A549 (cell line): ENCODE results near the gene TRIM65. TPM values are rescaled to one million over a fixed set of nuclear protein-coding genes. Genes with fewer than 3 reads are reported as not detected.

Experiments
- ATAC-seq, 2 experiments: fragments of 200-7000 bp in 1 of 2; fragments of >200 bp in 1 of 2; cut with Nextera tagmentation in 1 of 2; cut with Tn5 transposase in 1 of 2; 3 replicates each; pipeline versions ENCODE4 v1.8.0 to v1.9.1; 2018 to 2020; ENCODE audit warnings: mild to moderate bottlenecking in 1 of 2, moderate library complexity in 1 of 2
- CTCF ChIA-PET: fragments of 300-600 bp; sonication (Branson Sonifier 250); formaldehyde crosslinking; extraction: SDS; loops from one replicate; lab custom pipeline; 2021; ENCODE audit warnings: antibody characterized with exemption, inconsistent platforms; lab: Yijun Ruan, JAX
- POLR2A ChIA-PET: fragments of 350-600 bp; formaldehyde crosslinking; extraction: SDS; loops from one replicate; lab custom pipeline; 2021; ENCODE audit warnings: antibody characterized with exemption, inconsistent platforms; lab: Yijun Ruan, JAX
- DNase-seq, 2 experiments: peaks; one replicate each; pipeline versions ENCODE4 v3.0.0 to v3.0.0-alpha.2; 2011 to 2016; ENCODE audit warnings: low read depth in 1 of 2, low spot score in 1 of 2
- FAIRE-seq: peaks from 2 replicates; lab custom pipeline; 2011; peaks lifted over from hg19 to GRCh38; lab: Jason Lieb, UNC
- H3K27ac ChIP-seq, 2 experiments: fragments of >200 bp; sonication (Bioruptor Twin); formaldehyde crosslinking; 3 replicates each; pipeline ENCODE4 v1.5.1; 2016 to 2017
- H3K4me1 ChIP-seq: fragments of >200 bp; sonication (Bioruptor Twin); formaldehyde crosslinking; 3 replicates; pipeline ENCODE4 v1.6.1; 2016
- H3K4me2 ChIP-seq: fragments of >200 bp; sonication (Bioruptor Twin); formaldehyde crosslinking; 3 replicates; pipeline ENCODE4 v1.6.1; 2016
- H3K4me3 ChIP-seq: fragments of >200 bp; sonication (Bioruptor Twin); formaldehyde crosslinking; 3 replicates; pipeline ENCODE4 v1.5.1; 2016
- H3K9me3 ChIP-seq: fragments of >200 bp; sonication (Bioruptor Twin); formaldehyde crosslinking; 3 replicates; pipeline ENCODE4 v1.6.1; 2016
- CBX2 ChIP-seq: fragments of 200-600 bp; sonication (generic); IDR thresholded peaks from 2 replicates; pipeline ENCODE4 v1.6.1; 2016; ENCODE audit warnings: low read depth, mild to moderate bottlenecking, borderline replicate concordance
- CBX8 ChIP-seq: fragments of 200-600 bp; sonication (generic); IDR thresholded peaks from 2 replicates; pipeline ENCODE4 v1.6.1; 2016
- CEBPB ChIP-seq, 2 experiments: fragments of >200 bp in 1 of 2; sonication (Bioruptor Twin) in 1 of 2; formaldehyde crosslinking in 1 of 2; IDR thresholded peaks; 2 replicates each; pipeline ENCODE4 v1.6.1; 2012 to 2016
- EHF ChIP-seq: fragments of 250-450 bp; sonication (Bioruptor Pico); IDR thresholded peaks from 2 replicates; pipeline ENCODE4 v1.5.0; 2020; ENCODE audit warnings: mild to moderate bottlenecking
- ESRRA ChIP-seq: fragments of 150-350 bp; IDR thresholded peaks from 2 replicates; pipeline ENCODE4 v1.6.1; 2014; ENCODE audit warnings: mild to moderate bottlenecking, low read length, borderline replicate concordance
- GATA3 ChIP-seq: IDR thresholded peaks from 2 replicates; pipeline ENCODE4 v1.6.1; 2012; ENCODE audit warnings: borderline replicate concordance
- HDAC2 ChIP-seq: fragments of 200-600 bp; sonication (generic); IDR thresholded peaks from 2 replicates; pipeline ENCODE4 v1.6.1; 2016
- HEYL ChIP-seq: fragments of 250-450 bp; sonication (Bioruptor Pico); IDR thresholded peaks from 2 replicates; pipeline ENCODE4 v1.8.0; 2021; ENCODE audit warnings: mild to moderate bottlenecking, moderate library complexity
- HOXA7 ChIP-seq: fragments of 250-450 bp; sonication (Bioruptor Pico); IDR thresholded peaks from 2 replicates; pipeline ENCODE4 v1.5.0; 2020; ENCODE audit warnings: mild to moderate bottlenecking, moderate library complexity
- HOXB13 ChIP-seq: fragments of 250-450 bp; sonication (Bioruptor Pico); IDR thresholded peaks from 2 replicates; pipeline ENCODE4 v1.5.0; 2020; ENCODE audit warnings: low read depth, mild to moderate bottlenecking, moderate library complexity
- HOXB5 ChIP-seq: fragments of 250-450 bp; sonication (Bioruptor Pico); IDR thresholded peaks from 2 replicates; pipeline ENCODE4 v1.5.0; 2020; ENCODE audit warnings: mild to moderate bottlenecking, moderate library complexity
- JUN ChIP-seq, 2 experiments: fragments of >200 bp; sonication (Bioruptor Twin); formaldehyde crosslinking; IDR thresholded peaks; 2 replicates in 1 of 2; 3 replicates in 1 of 2; pipeline ENCODE4 v1.6.1; 2016 to 2017
- KDM1A ChIP-seq: fragments of 200-600 bp; sonication (generic); IDR thresholded peaks from 2 replicates; pipeline ENCODE4 v1.6.1; 2016; ENCODE audit warnings: low read depth, mild to moderate bottlenecking
- KDM5A ChIP-seq: fragments of 200-600 bp; sonication (generic); IDR thresholded peaks from 2 replicates; pipeline ENCODE4 v1.6.1; 2016; ENCODE audit warnings: antibody characterized with exemption, mild to moderate bottlenecking
- MAFK ChIP-seq: fragments of 450-650 bp; IDR thresholded peaks from 2 replicates; pipeline ENCODE4 v1.6.1; 2014; ENCODE audit not compliant: partially characterized antibody
- MAZ ChIP-seq: fragments of 150-350 bp; IDR thresholded peaks from 2 replicates; pipeline ENCODE4 v1.6.1; 2014; ENCODE audit warnings: antibody characterized with exemption, low read depth, low read length, borderline replicate concordance
- NFE2L2 ChIP-seq: fragments of 150-350 bp; conservative IDR thresholded peaks from 2 replicates; pipeline ENCODE4 v1.6.1; 2014; ENCODE audit warnings: low read length
- NPAS2 ChIP-seq: fragments of 250-450 bp; sonication (Bioruptor Pico); IDR thresholded peaks from 2 replicates; pipeline ENCODE4 v1.8.0; 2022; ENCODE audit warnings: mild to moderate bottlenecking, moderate library complexity, borderline replicate concordance
- NR3C1 ChIP-seq: fragments of >200 bp; sonication (Bioruptor Twin); formaldehyde crosslinking; IDR thresholded peaks from 3 replicates; pipeline ENCODE4 v1.6.1; 2017
- PHF8 ChIP-seq: fragments of 200-600 bp; sonication (generic); IDR thresholded peaks from 2 replicates; pipeline ENCODE4 v1.6.1; 2016; ENCODE audit warnings: low read depth, mild to moderate bottlenecking, antibody characterized with exemption, moderate library complexity, borderline replicate concordance
- POLR2A ChIP-seq: IDR thresholded peaks from 2 replicates; pipeline ENCODE4 v1.6.1; 2012; ENCODE audit warnings: mild to moderate bottlenecking, low read length
- POLR2AphosphoS2 ChIP-seq: conservative IDR thresholded peaks from 2 replicates; pipeline ENCODE4 v1.6.1; 2012; ENCODE audit warnings: low read length, improper control_type of control experiment, inconsistent platforms
- RCOR1 ChIP-seq: fragments of 150-350 bp; IDR thresholded peaks from 2 replicates; pipeline ENCODE4 v1.6.1; 2014; ENCODE audit warnings: antibody characterized with exemption, low read length, low read depth
- RFX5 ChIP-seq: fragments of 450-650 bp; IDR thresholded peaks from 2 replicates; pipeline ENCODE4 v1.7.1; 2014; ENCODE audit warnings: antibody characterized with exemption, mild to moderate bottlenecking, moderate library complexity
- RNF2 ChIP-seq: fragments of 200-600 bp; sonication (generic); IDR thresholded peaks from 2 replicates; pipeline ENCODE4 v1.6.1; 2016; ENCODE audit warnings: low read depth, mild to moderate bottlenecking, antibody characterized with exemption, moderate library complexity, borderline replicate concordance
- SMC3 ChIP-seq: fragments of >200 bp; sonication (Bioruptor Twin); formaldehyde crosslinking; IDR thresholded peaks from 3 replicates; pipeline ENCODE4 v1.6.1; 2018; ENCODE audit warnings: inconsistent platforms
- SREBF2 ChIP-seq: fragments of 450-650 bp; IDR thresholded peaks from 2 replicates; pipeline ENCODE4 v1.6.1; 2014; ENCODE audit warnings: mild to moderate bottlenecking, moderate library complexity
- TFCP2L1 ChIP-seq: fragments of 250-450 bp; sonication (Bioruptor Pico); IDR thresholded peaks from 2 replicates; pipeline ENCODE4 v1.5.0; 2021; ENCODE audit warnings: mild to moderate bottlenecking
- ZFP36 ChIP-seq: fragments of 450-650 bp; IDR thresholded peaks from 2 replicates; pipeline ENCODE4 v1.6.1; 2014; ENCODE audit warnings: borderline replicate concordance; ENCODE audit not compliant: partially characterized antibody
- ZNF302 ChIP-seq: fragments of 250-450 bp; sonication (Bioruptor Pico); IDR thresholded peaks from 2 replicates; pipeline ENCODE4 v1.9.0; 2021; ENCODE audit warnings: inconsistent platforms, mild to moderate bottlenecking, moderate library complexity
- ZSCAN20 ChIP-seq: fragments of 250-450 bp; sonication (Bioruptor Pico); IDR thresholded peaks from 2 replicates; pipeline ENCODE4 v1.8.0; 2022; ENCODE audit warnings: mild to moderate bottlenecking, moderate library complexity
- WGBS: methylation state at CpG from one replicate; pipeline ENCODE4 v1.1.6; 2017; ENCODE audit errors: missing lambda C conversion rate; 5-methylcytosine and 5-hydroxymethylcytosine counted together
- polyA plus RNA-seq, 4 experiments: library from polyadenylated mRNA; depleted of rRNA in 3 of 4; stranded (reverse); fragments of >200 nt; fragmentation: RNase III in 1 of 4; extraction: RNeasy Plus Mini Kit Qiagen cat#74134 plus additional on column Dnase treatment in 1 of 4; gene quantifications; 2 replicates in 3 of 4; 3 replicates in 1 of 4; pipeline ENCODE4 v1.2.3, GENCODE V29; 2011 to 2017
- TF ChIP-seq, protein P1 (sequence below): IDR thresholded peaks from 2 replicates; pipeline ENCODE4 v1.6.1; 2012; ENCODE audit warnings: low read depth, borderline replicate concordance
- TF ChIP-seq, protein P2 (sequence below): fragments of 450-650 bp; IDR thresholded peaks from 2 replicates; pipeline ENCODE4 v1.6.1; 2014; ENCODE audit warnings: antibody characterized with exemption
- TF ChIP-seq, protein P3 (sequence below): fragments of 200-600 bp; sonication (generic); IDR thresholded peaks from 2 replicates; pipeline ENCODE4 v1.6.1; 2016; ENCODE audit warnings: antibody characterized with exemption, mild to moderate bottlenecking, moderate library complexity
- TF ChIP-seq, protein P4 (sequence below): IDR thresholded peaks from 2 replicates; pipeline ENCODE4 v1.6.1; 2012
- TF ChIP-seq, protein P5 (sequence below): fragments of 250-450 bp; sonication (Bioruptor Pico); IDR thresholded peaks from 2 replicates; pipeline ENCODE4 v1.5.0; 2020; ENCODE audit warnings: low read depth, mild to moderate bottlenecking, moderate library complexity

TRIM65 gene
- polyA plus RNA-seq, 2 of the 4 experiments (the other 2 are of a cell fraction) = 13.5 to 30.2 TPM

DNA sequence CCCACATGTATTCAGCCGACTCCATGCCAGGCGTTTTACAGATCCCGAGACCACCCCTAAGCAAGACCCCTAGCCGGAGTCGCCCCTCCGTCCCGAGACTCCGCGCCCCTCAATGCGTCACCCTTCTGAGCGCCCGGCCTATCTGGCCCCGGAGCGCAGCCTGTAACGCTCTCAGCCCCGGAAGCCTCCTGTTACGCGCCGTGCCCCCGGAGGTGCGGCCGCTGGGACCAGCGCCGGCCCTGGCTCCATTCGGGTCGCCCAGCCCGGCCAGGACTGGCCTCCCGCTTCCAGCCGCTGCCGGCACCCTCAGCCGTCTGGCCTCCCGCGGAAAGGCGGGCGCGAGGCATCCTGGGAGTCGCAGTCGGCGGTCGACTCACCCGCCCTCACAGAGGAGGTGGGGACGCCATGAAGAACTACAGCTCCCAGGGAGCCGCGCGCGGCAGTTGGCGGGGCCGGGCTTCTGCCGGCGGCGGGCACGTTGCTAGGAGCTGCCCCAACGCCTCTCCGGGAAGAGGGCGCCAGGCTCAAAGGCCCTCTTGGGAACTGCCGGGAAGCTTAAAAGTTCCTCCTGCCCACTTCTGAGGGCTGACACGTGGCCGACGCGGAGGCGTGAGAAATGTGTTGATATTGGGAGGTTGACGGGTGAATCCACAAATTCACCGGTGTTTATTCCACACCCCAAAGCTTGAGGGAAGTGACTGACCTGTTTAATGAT is 44.1 kb upstream of the TRIM65 start, which contains the start of gene FBF1:
FBF1 (minus strand) TSS at position 316 of the 715 bp plus-strand sequence. CDS start 2,893 bp downstream, outside the sequence.
- POLR2A ChIA-PET = interaction anchor here (0.7 to 1.3 kb wide), 12 partner anchors 9 to 324 kb away, joined by 3 to 13 read pairs (median 4); partner anchors contain the start of genes ACOX1, TEN1, UBALD2 and WBP2
- ATAC-seq = peak; percentile 100
- H3K9me3 ChIP-seq = no peaks in the 10 kb centered on the region
- H3K4me3 ChIP-seq = peak within 1 kb of the TSS; percentile 67
- 2% methylated on average over 45 of the region's 63 CpGs for WGBS
- peak; percentile 56 for FAIRE-seq
- CTCF ChIA-PET = interaction anchor here (0.7 to 1.6 kb wide), 11 partner anchors 9 to 205 kb away, joined by 3 to 9 read pairs (median 4); partner anchors contain the start of genes ACOX1, CDK3, TEN1 and TRIM65
- peak; percentile 97 to 99 for DNase-seq
- peaks cover 5% of the 10 kb centered on the region; the same call in 1 of the 3 replicates for H3K4me1 ChIP-seq
- peak within 1 kb of the TSS; percentile 80 for H3K4me2 ChIP-seq
- H3K27ac ChIP-seq = peak within 1 kb of the TSS; percentile 82 to 94
- no peak for TF ChIP-seq SMC3
- no peak for TF ChIP-seq ZFP36
- TF ChIP-seq ZNF302 (CRISPR knock-in tag) = no peak
- TF ChIP-seq KDM1A = no peak
- TF ChIP-seq CBX8 = no peak
- no peak for TF ChIP-seq HEYL (CRISPR knock-in tag)
- no peak for TF ChIP-seq ESRRA
- TF ChIP-seq, protein P1, sequence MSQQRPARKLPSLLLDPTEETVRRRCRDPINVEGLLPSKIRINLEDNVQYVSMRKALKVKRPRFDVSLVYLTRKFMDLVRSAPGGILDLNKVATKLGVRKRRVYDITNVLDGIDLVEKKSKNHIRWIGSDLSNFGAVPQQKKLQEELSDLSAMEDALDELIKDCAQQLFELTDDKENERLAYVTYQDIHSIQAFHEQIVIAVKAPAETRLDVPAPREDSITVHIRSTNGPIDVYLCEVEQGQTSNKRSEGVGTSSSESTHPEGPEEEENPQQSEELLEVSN = peak; percentile 91; the same call in 1 of the 2 replicates
- TF ChIP-seq RCOR1 = no peak
- 0 out of 2 replicates have a peak, but pooled peaks have one; percentile 42 for TF ChIP-seq HDAC2
- no peak for TF ChIP-seq ZSCAN20
- TF ChIP-seq, protein P2, sequence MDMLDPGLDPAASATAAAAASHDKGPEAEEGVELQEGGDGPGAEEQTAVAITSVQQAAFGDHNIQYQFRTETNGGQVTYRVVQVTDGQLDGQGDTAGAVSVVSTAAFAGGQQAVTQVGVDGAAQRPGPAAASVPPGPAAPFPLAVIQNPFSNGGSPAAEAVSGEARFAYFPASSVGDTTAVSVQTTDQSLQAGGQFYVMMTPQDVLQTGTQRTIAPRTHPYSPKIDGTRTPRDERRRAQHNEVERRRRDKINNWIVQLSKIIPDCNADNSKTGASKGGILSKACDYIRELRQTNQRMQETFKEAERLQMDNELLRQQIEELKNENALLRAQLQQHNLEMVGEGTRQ = peak; percentile 65
- TF ChIP-seq HOXA7 (CRISPR knock-in tag) = peak; percentile 56; the same call in 1 of the 2 replicates
- TF ChIP-seq NR3C1 = no peak
- 0 out of 2 replicates have a peak, but pooled peaks have one; percentile 35 for TF ChIP-seq POLR2AphosphoS2
- TF ChIP-seq, protein P3, sequence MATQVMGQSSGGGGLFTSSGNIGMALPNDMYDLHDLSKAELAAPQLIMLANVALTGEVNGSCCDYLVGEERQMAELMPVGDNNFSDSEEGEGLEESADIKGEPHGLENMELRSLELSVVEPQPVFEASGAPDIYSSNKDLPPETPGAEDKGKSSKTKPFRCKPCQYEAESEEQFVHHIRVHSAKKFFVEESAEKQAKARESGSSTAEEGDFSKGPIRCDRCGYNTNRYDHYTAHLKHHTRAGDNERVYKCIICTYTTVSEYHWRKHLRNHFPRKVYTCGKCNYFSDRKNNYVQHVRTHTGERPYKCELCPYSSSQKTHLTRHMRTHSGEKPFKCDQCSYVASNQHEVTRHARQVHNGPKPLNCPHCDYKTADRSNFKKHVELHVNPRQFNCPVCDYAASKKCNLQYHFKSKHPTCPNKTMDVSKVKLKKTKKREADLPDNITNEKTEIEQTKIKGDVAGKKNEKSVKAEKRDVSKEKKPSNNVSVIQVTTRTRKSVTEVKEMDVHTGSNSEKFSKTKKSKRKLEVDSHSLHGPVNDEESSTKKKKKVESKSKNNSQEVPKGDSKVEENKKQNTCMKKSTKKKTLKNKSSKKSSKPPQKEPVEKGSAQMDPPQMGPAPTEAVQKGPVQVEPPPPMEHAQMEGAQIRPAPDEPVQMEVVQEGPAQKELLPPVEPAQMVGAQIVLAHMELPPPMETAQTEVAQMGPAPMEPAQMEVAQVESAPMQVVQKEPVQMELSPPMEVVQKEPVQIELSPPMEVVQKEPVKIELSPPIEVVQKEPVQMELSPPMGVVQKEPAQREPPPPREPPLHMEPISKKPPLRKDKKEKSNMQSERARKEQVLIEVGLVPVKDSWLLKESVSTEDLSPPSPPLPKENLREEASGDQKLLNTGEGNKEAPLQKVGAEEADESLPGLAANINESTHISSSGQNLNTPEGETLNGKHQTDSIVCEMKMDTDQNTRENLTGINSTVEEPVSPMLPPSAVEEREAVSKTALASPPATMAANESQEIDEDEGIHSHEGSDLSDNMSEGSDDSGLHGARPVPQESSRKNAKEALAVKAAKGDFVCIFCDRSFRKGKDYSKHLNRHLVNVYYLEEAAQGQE = no peak; the same call in 1 of the 2 replicates
- TF ChIP-seq EHF (CRISPR knock-in tag) = 0 out of 2 replicates have a peak, but pooled peaks have one; percentile 70
- no peak for TF ChIP-seq CEBPB (IDR thresholded peaks at IDR 0.05)
- TF ChIP-seq RNF2 = no peak
- TF ChIP-seq CBX2 = no peak
- TF ChIP-seq TFCP2L1 (CRISPR knock-in tag) = 0 out of 2 replicates have a peak, but pooled peaks have one; percentile 59
- TF ChIP-seq, protein P4, sequence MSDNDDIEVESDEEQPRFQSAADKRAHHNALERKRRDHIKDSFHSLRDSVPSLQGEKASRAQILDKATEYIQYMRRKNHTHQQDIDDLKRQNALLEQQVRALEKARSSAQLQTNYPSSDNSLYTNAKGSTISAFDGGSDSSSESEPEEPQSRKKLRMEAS = peak; percentile 97
- TF ChIP-seq, protein P5, sequence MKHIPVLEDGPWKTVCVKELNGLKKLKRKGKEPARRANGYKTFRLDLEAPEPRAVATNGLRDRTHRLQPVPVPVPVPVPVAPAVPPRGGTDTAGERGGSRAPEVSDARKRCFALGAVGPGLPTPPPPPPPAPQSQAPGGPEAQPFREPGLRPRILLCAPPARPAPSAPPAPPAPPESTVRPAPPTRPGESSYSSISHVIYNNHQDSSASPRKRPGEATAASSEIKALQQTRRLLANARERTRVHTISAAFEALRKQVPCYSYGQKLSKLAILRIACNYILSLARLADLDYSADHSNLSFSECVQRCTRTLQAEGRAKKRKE = peak; percentile 84
- peak; percentile 81 for TF ChIP-seq HOXB5 (CRISPR knock-in tag)
- TF ChIP-seq HOXB13 (CRISPR knock-in tag) = peak; percentile 68
- 0 out of 2 replicates have a peak, but pooled peaks have one; percentile 15 for TF ChIP-seq KDM5A
- TF ChIP-seq JUN (IDR thresholded peaks at IDR 0.05) = peak; percentile 83 to 94
- TF ChIP-seq NFE2L2 = no peak
- TF ChIP-seq SREBF2 = no peak
- TF ChIP-seq NPAS2 (CRISPR knock-in tag) = no peak
- no peak for TF ChIP-seq MAFK
- peak; percentile 98 for TF ChIP-seq PHF8
- peak; percentile 96 for TF ChIP-seq POLR2A
- TF ChIP-seq GATA3 = no peak; the same call in 1 of the 2 replicates
- no peak for TF ChIP-seq RFX5
- TF ChIP-seq MAZ = no peak
